HUES64 (cell line): ENCODE measurements around the gene OGA.

Source experiments
- H3K27ac ChIP-seq: 2 replicates; pipeline ENCODE4 v1.7.0; 2013; ENCODE audit warnings: low read depth, low read length, inconsistent platforms
- H3K27me3 ChIP-seq: 2 replicates; pipeline ENCODE4 v1.6.1; 2013; ENCODE audit warnings: mild to moderate bottlenecking, low read length; ENCODE audit not compliant: insufficient read depth
- H3K36me3 ChIP-seq: 2 replicates; pipeline ENCODE4 v1.6.1; 2013; ENCODE audit warnings: mild to moderate bottlenecking, low read length; ENCODE audit not compliant: insufficient read depth
- H3K4me1 ChIP-seq: 2 replicates; pipeline ENCODE4 v1.6.1; 2013; ENCODE audit warnings: mild to moderate bottlenecking, low read length, moderate library complexity; ENCODE audit not compliant: insufficient read depth
- H3K4me3 ChIP-seq: 2 replicates; pipeline ENCODE4 v1.5.1; 2013; ENCODE audit warnings: mild to moderate bottlenecking, low read length, moderate library complexity
- H3K9ac ChIP-seq: 2 replicates; pipeline ENCODE4 v1.6.1; 2013; ENCODE audit warnings: mild to moderate bottlenecking, low read depth, low read length
- H3K9me3 ChIP-seq: 2 replicates; pipeline ENCODE4 v1.6.1; 2013; ENCODE audit warnings: low read depth, low read length; ENCODE audit not compliant: insufficient read depth
- WGBS: fragments of 150-250, 120-280 bp; methylation state at CpG from one replicate; pipeline ENCODE4 v1.1.7; 2013; ENCODE audit warnings: missing lambda C conversion rate; 5-methylcytosine and 5-hydroxymethylcytosine counted together

OGA gene

DNA sequence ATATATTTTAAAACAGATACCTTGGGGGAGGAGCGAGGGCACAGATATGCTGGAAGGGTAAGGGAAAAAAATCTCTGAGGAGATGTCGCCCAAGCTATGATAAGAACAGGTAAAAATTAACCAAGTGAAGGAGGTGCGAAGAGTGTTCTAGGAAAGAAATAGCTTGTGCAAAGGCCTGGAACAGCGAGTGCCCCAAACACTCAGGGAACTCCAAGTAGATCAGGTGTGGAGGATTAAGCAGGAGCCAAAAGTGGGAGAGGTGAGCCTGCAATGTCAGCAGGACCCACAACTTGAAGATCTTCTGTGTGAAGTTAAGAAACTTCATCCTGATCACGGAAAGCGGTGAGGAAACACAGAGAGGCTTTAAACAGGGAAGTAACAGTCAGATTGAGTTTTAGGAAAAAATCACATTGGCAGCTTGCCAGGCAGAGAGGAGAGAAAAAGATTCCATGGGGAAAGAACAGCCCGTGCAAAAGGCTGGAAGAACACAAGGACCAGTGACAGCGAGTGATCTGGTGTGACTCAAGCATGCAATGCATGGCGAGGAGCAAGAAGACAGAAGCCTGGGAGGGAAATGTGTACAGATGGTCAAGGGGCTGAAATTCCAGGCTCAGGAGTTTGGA is 73.1 kb downstream of the OGA start:
- peaks cover 5% of the 10 kb centered on the region for H3K4me1 ChIP-seq
- H3K36me3 ChIP-seq: no peaks in the 10 kb centered on the region
- 89% methylated on average over 9 of the region's 9 CpGs for WGBS
- H3K9ac ChIP-seq: no peak overlapping the region
- no peak overlapping the region for H3K27ac ChIP-seq
- H3K4me3 ChIP-seq: no peak overlapping the region
- no peaks in the 10 kb centered on the region for H3K9me3 ChIP-seq
- no peaks in the 10 kb centered on the region; the same call in 1 of the 2 replicates for H3K27me3 ChIP-seq

DNA sequence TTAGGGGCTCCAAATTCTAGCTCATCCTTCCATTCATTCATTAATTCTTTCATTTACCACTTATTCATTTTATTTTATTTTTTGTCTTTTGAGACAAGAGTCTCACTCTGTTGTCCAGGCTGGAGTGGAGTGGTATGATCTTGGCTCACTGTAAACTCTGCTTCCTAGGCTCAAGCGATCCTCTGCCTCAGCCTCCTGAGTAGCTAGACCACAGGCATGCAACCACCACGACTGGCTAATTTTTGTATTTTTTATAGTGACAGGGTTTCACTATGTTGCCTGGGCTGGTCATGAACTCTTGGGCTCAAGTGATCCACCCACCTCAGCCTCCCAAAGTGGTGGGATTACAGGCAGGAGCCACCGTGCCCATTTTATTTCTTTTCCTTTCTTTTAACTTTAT is 74.0 kb downstream of the OGA start:
- Histone ChIP-seq H3K4me1 (peaks cover 1% of the 10 kb centered on the region), H3K9me3 (no peaks in the 10 kb centered on the region), H3K27me3 (no peaks in the 10 kb centered on the region; the same call in 1 of the 2 replicates), H3K9ac (no peak overlapping the region), H3K4me3 (no peak overlapping the region), H3K36me3 (no peaks in the 10 kb centered on the region), H3K27ac (no peak overlapping the region)
- 87% methylated on average over 3 of the region's 3 CpGs for WGBS

DNA sequence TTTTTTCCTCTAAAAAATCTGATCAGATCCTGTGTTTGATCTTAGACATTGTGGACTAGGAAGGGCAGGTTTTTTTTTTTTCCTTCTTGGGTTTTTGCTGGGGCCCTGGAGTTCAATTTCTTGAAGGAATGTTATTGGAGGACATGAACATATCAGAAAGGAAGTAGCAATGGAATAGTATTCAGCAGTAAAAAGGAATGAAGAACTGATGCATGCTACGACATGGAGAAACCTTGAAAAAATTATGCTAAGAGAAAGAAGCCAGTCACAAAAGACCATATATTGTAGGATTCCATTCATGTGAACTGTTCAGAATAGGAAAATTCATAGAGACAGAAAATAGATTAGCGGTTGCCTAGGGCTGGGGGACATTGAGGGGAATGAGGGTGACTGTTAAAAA is 76.3 kb downstream of the OGA start:
- Histone ChIP-seq H3K9ac (no peak overlapping the region), H3K9me3 (no peaks in the 10 kb centered on the region), H3K27ac (no peak overlapping the region), H3K4me1 (no peaks in the 10 kb centered on the region), H3K36me3 (no peaks in the 10 kb centered on the region), H3K27me3 (no peaks in the 10 kb centered on the region; the same call in 1 of the 2 replicates), H3K4me3 (no peak overlapping the region)
- 47% methylated on average over 2 of the region's 2 CpGs for WGBS

DNA sequence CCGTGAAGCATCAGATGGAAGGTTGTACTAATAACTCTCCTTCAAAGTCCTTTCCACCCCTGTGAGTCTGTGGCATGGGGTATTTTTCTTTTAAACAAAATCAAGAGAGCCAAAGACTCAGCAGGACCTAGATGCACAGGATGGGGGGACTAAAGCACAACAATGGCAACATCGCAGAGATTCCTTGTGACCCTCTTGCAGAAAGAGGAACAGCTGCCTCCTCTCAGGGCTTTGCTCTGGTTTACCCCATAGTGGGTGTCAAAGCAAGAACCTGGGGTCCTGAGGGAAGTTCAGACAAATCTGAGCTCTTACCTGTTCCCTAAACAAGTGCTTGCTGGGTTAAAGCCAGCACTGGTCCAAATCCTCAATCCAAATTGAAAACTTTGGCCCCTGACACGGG is 81.6 kb downstream of the OGA start:
- 71% methylated on average over 2 of the region's 3 CpGs for WGBS
- Histone ChIP-seq H3K9me3 (no peaks in the 10 kb centered on the region), H3K9ac (no peak overlapping the region), H3K4me1 (no peaks in the 10 kb centered on the region), H3K36me3 (no peaks in the 10 kb centered on the region), H3K4me3 (no peak overlapping the region), H3K27me3 (no peaks in the 10 kb centered on the region; the same call in 1 of the 2 replicates), H3K27ac (no peak overlapping the region)
